H54 (cell line): ENCODE results near the gene STK10.

ENCODE experiments used
- DNase-seq: peaks from one replicate; pipeline ENCODE4 v3.0.0; 2011; ENCODE audit warnings: low spot score, mixed read lengths; ENCODE audit not compliant: insufficient read length
- FAIRE-seq: peaks from 3 replicates; lab custom pipeline; 2011; peaks lifted over from hg19 to GRCh38; lab: Jason Lieb, UNC
- POLR2A ChIP-seq: IDR thresholded peaks from 2 replicates; pipeline ENCODE4 v1.6.1; 2011; ENCODE audit warnings: low read depth, mild to moderate bottlenecking, low read length

STK10 gene

GRCh38 chr5:172096207-172096940, 91.7 kb downstream of the STK10 start:
- FAIRE-seq (no peak), DNase-seq (no peak)
- no peak for TF ChIP-seq POLR2A

- no peak for DNase-seq
- FAIRE-seq: no peak
These were observed 92.4 kb downstream of the STK10 start for GRCh38 chr5:172095368-172096206.

GRCh38 chr5:172093965-172094364, 94.1 kb downstream of the STK10 start:
- FAIRE-seq: no peak
- TF ChIP-seq POLR2A: no peak
- DNase-seq: no peak

More at GRCh38 chr5:172095368-172096206, 92.4 kb downstream of the STK10 start:
- TF ChIP-seq POLR2A: no peak

GRCh38 chr5:172093559-172093958, 94.5 kb downstream of the STK10 start:
- no peak for FAIRE-seq
- no peak for TF ChIP-seq POLR2A
- DNase-seq: no peak

GRCh38 chr5:172091956-172092732, 95.9 kb downstream of the STK10 start:
- FAIRE-seq (no peak), DNase-seq (no peak)
- TF ChIP-seq POLR2A: no peak

- DNase-seq (no peak), FAIRE-seq (no peak)
- no peak for TF ChIP-seq POLR2A
These were observed 97.0 kb downstream of the STK10 start for GRCh38 chr5:172090976-172091547.

GRCh38 chr5:172089298-172090117, 98.5 kb downstream of the STK10 start:
- FAIRE-seq (no peak), DNase-seq (no peak)
- TF ChIP-seq POLR2A: no peak

GRCh38 chr5:172088801-172089200, 99.2 kb downstream of the STK10 start:
- DNase-seq (no peak), FAIRE-seq (no peak)
- TF ChIP-seq POLR2A: no peak

- FAIRE-seq (no peak), DNase-seq (no peak)
- no peak for TF ChIP-seq POLR2A
These were observed 101.6 kb downstream of the STK10 start for GRCh38 chr5:172086194-172086975.

GRCh38 chr5:172085738-172086137, 102.3 kb downstream of the STK10 start:
- DNase-seq: no peak
- FAIRE-seq: no peak
- no peak for TF ChIP-seq POLR2A

GRCh38 chr5:172082180-172082579, 105.8 kb downstream of the STK10 start:
- DNase-seq: no peak
- TF ChIP-seq POLR2A: no peak
- FAIRE-seq: no peak

- FAIRE-seq (no peak), DNase-seq (no peak)
- no peak for TF ChIP-seq POLR2A
These were observed 108.1 kb downstream of the STK10 start for GRCh38 chr5:172079876-172080275.
